Fibroblast of the aortic adventitia (primary cell): ENCODE measurements around the gene MX1. TPM values are rescaled to one million over a fixed set of nuclear protein-coding genes. Genes with fewer than 3 reads are reported as not detected.

ENCODE experiments used
- DNase-seq: peaks from one replicate; pipeline ENCODE4 v3.0.0-alpha.2; 2010; ENCODE audit warnings: low read depth
- H3K4me3 ChIP-seq: 2 replicates; pipeline ENCODE4 v1.5.1; 2011; ENCODE audit warnings: low read depth, mild to moderate bottlenecking, control low read depth, low read length, moderate library complexity
- total RNA-seq: library from RNA; depleted of rRNA; stranded (reverse); fragments of >200 nt; gene quantifications from 2 replicates; pipeline ENCODE4 v1.2.3, GENCODE V29; 2012; ENCODE audit warnings: low replicate concordance
- TF ChIP-seq, protein P1 (sequence below): IDR thresholded peaks from 2 replicates; pipeline ENCODE4 v1.5.1; 2011; ENCODE audit warnings: mild to moderate bottlenecking, low read length, control low read depth, inconsistent platforms; ENCODE audit not compliant: insufficient read depth

MX1 gene
- total RNA-seq, 1 donor: 3.2 TPM

DNA sequence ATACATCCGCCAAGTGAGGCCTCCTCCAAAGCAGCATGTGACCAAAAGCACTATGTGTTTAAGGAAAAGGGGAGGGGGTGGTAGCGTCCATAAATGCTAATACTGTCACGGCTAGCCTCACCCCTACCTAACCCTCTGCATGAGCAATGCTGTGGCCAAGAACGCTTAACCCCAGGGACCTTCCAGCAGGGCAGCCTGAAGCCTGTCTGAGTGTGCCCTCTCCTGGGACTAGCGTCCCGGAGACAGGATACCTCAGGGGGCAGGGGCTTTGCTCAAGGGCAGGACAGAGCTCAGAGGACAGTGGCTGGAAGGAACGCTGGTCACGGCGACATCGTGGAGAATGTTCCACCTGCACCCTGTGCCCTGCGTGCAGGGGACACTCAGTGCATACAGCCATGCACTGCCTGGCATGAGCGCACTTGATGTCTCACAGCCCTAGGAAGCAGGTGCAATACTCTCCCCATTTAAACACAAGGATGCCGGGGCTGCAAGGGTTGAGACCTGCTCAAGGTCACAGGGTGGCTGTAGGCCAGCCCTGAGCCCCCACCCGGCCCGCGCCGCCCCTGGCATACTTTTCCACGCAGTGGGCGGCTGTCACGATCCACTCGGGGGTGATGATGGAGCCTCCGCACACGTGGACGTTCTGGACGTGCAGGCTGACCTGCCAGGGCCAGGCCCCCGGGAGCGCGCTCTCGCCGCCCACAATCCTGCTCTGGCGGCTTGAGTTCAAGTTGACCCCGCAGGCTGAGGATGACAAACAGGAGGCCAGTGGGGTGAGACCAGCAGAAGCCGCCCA, 46.9 kb downstream of the MX1 start:
- TF ChIP-seq, protein P1, sequence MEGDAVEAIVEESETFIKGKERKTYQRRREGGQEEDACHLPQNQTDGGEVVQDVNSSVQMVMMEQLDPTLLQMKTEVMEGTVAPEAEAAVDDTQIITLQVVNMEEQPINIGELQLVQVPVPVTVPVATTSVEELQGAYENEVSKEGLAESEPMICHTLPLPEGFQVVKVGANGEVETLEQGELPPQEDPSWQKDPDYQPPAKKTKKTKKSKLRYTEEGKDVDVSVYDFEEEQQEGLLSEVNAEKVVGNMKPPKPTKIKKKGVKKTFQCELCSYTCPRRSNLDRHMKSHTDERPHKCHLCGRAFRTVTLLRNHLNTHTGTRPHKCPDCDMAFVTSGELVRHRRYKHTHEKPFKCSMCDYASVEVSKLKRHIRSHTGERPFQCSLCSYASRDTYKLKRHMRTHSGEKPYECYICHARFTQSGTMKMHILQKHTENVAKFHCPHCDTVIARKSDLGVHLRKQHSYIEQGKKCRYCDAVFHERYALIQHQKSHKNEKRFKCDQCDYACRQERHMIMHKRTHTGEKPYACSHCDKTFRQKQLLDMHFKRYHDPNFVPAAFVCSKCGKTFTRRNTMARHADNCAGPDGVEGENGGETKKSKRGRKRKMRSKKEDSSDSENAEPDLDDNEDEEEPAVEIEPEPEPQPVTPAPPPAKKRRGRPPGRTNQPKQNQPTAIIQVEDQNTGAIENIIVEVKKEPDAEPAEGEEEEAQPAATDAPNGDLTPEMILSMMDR: no peak
- DNase-seq: no peak
- H3K4me3 ChIP-seq: no peak overlapping the region

DNA sequence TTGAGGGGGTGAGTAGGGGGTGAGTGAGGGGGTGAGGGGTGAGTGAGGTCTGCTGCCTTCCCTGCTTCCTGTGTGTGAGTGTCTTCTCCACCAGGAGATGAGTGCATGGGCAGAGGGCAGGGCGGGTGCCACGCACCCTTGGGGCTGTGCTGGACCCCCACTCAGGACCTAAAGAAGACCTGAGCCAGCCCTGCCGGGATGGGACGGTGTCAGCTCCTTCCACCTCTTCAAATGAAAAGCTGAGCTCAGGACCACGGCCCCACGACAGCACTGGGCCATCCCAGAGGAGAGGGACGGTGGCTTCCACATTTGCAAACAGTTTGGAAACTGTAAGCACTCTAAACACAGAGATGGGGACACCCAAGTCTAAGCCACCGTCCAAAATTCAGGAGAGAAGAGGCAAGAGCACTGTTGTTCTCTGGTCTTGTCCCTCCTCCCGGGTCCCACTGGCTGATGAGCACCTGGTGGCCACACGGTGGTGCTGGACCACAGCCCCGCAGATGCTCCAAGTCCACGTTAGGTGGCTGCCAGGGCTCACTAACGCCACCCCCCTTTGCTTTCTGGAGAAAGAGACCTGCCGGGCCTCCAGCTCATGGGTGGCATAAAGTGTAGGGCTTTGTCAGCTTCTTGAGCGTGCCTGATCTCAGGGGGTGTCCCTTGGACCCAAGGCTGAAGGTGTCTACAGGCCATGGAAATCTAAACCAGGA, 49.8 kb downstream of the MX1 start:
- no peak overlapping the region for H3K4me3 ChIP-seq
- TF ChIP-seq, protein P1: no peak
- DNase-seq: no peak

DNA sequence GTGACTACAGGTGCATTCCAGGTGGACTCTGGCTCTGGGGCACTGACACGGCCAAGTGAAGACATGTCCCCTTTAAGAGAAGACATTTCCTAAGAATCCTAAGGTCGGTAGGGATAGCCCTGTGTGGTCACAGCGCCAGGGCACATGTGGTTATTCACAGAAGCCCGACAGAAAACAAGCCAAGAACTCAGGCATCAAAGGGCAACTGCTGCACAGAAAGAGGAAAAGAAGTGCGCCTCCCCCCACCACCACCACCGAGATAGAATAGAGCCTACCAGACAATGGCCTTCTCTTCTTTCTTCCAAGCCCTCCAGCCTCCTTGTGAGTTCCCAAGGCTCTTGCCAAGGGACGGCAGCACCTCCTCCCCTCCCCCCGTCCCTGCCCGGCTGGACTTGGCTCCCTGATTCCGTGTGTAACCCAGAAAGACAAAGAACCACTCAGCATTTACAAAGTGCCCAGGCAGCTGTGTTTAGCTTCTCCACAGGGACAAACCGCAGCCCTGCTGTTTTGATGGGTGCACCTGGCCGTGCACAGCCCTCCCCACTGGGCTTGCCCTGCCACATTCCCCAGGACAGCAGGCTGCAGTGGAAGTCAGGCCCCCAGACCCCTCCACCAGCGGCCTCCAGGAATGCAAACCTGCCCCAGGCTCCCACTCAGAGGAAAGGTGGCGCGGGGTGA, 51.7 kb downstream of the MX1 start:
- DNase-seq: no peak
- H3K4me3 ChIP-seq: no peak overlapping the region
- TF ChIP-seq, protein P1: no peak

DNA sequence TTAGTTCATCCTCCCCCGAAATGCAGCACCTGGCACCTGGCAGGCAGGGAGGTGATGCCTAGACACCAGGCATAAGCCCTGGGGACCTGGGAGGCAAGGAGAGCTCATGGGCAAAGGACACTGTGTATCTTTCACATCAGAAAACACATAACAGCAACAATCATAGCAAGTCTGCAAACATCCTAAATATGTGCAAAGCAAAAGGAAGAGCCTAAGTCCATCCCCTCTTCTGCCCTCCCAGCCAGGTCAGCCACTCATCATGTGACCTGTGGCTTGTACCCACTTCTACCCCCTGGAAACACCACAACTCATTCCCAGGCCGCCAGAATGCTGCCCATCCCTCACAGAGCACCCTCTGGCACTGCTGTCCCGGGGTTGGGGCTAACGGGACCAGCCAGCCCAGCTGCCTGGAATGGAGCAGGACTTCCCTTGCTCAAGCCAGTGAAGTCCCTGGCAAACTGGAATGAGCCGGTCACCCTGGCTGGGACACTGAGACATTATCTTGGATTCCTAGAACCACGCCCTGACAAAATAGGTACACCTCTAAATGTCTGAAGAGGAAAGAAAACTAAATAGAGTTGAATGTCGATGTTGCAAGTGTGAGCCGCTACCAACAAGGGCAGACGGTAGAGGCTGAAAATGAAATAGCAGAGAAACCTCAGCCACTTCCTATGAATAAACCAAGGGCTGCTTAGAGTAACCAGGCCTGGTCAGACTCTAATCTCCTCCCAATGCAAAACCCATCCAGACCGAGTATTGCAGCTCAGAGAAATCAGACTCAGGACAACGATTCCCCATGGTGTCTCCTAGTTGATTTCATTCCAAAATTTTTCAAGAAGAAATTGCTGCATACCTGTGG, 52.5 kb downstream of the MX1 start:
- TF ChIP-seq, protein P1: no peak
- no peak for DNase-seq
- H3K4me3 ChIP-seq: no peak overlapping the region

DNA sequence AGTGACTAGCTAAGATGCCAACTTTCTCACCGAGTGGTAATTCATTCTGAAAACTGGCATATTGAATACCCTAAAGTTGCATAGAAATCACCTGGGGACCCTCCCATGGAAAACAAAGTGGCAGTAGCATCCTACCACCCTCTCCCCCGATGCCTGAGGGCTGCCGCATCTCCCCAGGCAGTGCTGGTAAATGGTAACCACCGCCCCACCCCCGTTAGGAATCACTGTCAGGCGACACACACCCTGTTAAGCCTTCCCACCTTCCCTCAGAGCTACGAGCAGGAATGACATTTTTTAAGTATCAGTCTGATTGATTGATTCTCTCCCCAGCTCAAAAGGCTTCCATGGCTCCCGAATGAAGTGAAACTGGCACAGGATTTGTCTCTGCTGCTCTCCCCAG, 53.6 kb downstream of the MX1 start:
- no peak overlapping the region for H3K4me3 ChIP-seq
- TF ChIP-seq, protein P1: no peak
- DNase-seq: no peak

DNA sequence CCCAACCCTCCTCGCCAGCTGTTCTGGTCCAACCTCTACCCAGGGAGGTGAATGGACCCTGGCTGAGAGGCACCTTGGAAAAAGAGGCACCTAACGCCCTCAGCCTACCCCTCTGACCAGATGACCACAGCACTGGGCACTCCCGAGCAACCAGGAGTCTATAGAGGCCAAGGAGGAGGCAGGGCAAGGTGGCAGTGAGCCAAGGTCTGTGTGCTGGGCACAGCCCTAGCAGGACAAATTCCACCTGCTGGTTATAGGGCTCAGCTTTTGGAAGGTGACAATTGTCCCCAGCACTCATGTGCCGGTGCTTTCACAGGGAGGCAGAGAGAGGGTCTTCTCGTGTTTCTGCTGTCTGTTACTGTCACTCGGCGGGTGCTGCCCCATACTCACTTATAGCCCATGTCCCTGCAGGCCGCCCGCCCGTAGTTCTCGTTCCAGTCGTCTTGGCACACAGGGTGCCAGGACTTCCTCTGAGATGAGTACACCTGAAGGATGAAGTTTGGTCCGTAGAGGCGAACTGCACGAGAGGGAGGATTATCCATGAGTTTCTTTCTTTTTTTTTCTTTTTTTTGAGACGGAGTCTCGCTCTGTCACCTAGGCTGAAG, 54.1 kb downstream of the MX1 start:
- no peak for DNase-seq
- TF ChIP-seq, protein P1: no peak
- no peak overlapping the region for H3K4me3 ChIP-seq
